Naive thymus-derived CD4-positive, alpha-beta T cell (primary cell): ENCODE results near the gene CERS4. TPM values are rescaled to one million over a fixed set of nuclear protein-coding genes. Genes with fewer than 3 reads are reported as not detected.

Experiments
- ATAC-seq: fragments of 150-1000 bp; cut with Tn5 transposase; 2 replicates; pipeline ENCODE4 v1.10.0; 2021; ENCODE audit warnings: mild to moderate bottlenecking, moderate library complexity
- CTCF ChIA-PET: fragments of 350-600 bp; sonication (Branson Sonifier 250); formaldehyde crosslinking; loops from one replicate; lab custom pipeline; 2021; ENCODE audit warnings: antibody characterized with exemption; lab: Charles Lee
- POLR2A ChIA-PET: fragments of 350-600 bp; sonication (Branson Sonifier 250); formaldehyde crosslinking; loops from one replicate; lab custom pipeline; 2021; ENCODE audit warnings: antibody characterized with exemption, inconsistent platforms; lab: Charles Lee
- DNase-seq, 9 donors: peaks; one replicate each; pipeline versions ENCODE4 v3.0.0 to v3.0.0-alpha.2; 2020 to 2022; ENCODE audit warnings: mixed read lengths in 1 of 9
- H3K27ac ChIP-seq: one replicate; pipeline ENCODE4 v1.7.0; 2013; ENCODE audit warnings: mild to moderate bottlenecking, low read depth, low read length, moderate library complexity
- H3K27me3 ChIP-seq, 2 donors: one replicate each; pipeline ENCODE4 v1.7.0; 2013; ENCODE audit warnings: low read length in 2 of 2, mild to moderate bottlenecking in 2 of 2, moderate library complexity in 2 of 2; ENCODE audit not compliant: control insufficient read depth in 2 of 2, insufficient read depth in 2 of 2
- H3K36me3 ChIP-seq, 3 experiments: 1 replicate in 2 of 3; 2 replicates in 1 of 3; pipeline ENCODE4 v1.7.0; 2013; ENCODE audit warnings: low read length in 3 of 3, mild to moderate bottlenecking in 3 of 3, moderate library complexity in 1 of 3; ENCODE audit not compliant: insufficient read depth in 3 of 3, control insufficient read depth in 2 of 3
- H3K4me1 ChIP-seq, 2 donors: one replicate each; pipeline ENCODE4 v1.7.0; 2013; ENCODE audit warnings: low read length in 2 of 2, mild to moderate bottlenecking in 2 of 2, moderate library complexity in 1 of 2; ENCODE audit not compliant: control insufficient read depth in 2 of 2, insufficient read depth in 2 of 2
- H3K4me3 ChIP-seq: 2 replicates; pipeline ENCODE4 v1.7.0; 2013; ENCODE audit warnings: mild to moderate bottlenecking, low read length
- H3K9me3 ChIP-seq, 3 experiments: 1 replicate in 2 of 3; 2 replicates in 1 of 3; pipeline ENCODE4 v1.7.0; 2013; ENCODE audit warnings: low read length in 3 of 3; ENCODE audit not compliant: control insufficient read depth in 2 of 3
- H3K27ac Mint-ChIP-seq, 9 donors: one replicate each; pipeline ENCODE4 v1.8.0; 2020 to 2022; ENCODE audit warnings: mixed read lengths in 9 of 9, mild to moderate bottlenecking in 8 of 9, moderate library complexity in 5 of 9, inconsistent platforms in 2 of 9
- H3K27me3 Mint-ChIP-seq, 5 donors: one replicate each; pipeline ENCODE4 v1.8.0; 2021 to 2022; ENCODE audit warnings: mixed read lengths in 5 of 5, mild to moderate bottlenecking in 1 of 5
- H3K36me3 Mint-ChIP-seq, 5 donors: one replicate each; pipeline ENCODE4 v1.8.0; 2020 to 2022; ENCODE audit warnings: mixed read lengths in 5 of 5, mild to moderate bottlenecking in 3 of 5, inconsistent platforms in 1 of 5
- H3K4me1 Mint-ChIP-seq, 7 donors: one replicate each; pipeline ENCODE4 v1.8.0; 2020 to 2022; ENCODE audit warnings: mixed read lengths in 7 of 7, mild to moderate bottlenecking in 3 of 7, inconsistent platforms in 1 of 7
- H3K4me3 Mint-ChIP-seq, 10 donors: one replicate each; pipeline ENCODE4 v1.8.0; 2020 to 2022; ENCODE audit warnings: mild to moderate bottlenecking in 10 of 10, mixed read lengths in 10 of 10, moderate library complexity in 6 of 10, inconsistent platforms in 2 of 10
- H3K9me3 Mint-ChIP-seq, 11 donors: one replicate each; pipeline ENCODE4 v1.8.0; 2020 to 2022; ENCODE audit warnings: mixed read lengths in 11 of 11, mild to moderate bottlenecking in 4 of 11, inconsistent platforms in 1 of 11, moderate library complexity in 1 of 11
- intact Hi-C, 2 donors: fragments of 100-400 bp; cut with micrococcal nuclease; formaldehyde crosslinking; loops; one replicate each; pipeline ENCODE4 v1.15.1; 2023
- polyA plus RNA-seq, 2 donors: library from polyadenylated mRNA; unstranded; fragments of 300-500 nt; fragmentation: Illumina TruSeq; gene quantifications; one replicate each; pipeline ENCODE4 v1.2.3, GENCODE V29; 2021
- total RNA-seq, 6 experiments: library from RNA in 5 of 6; stranded (reverse) in 5 of 6; gene quantifications; 1 replicate in 5 of 6; 2 replicates in 1 of 6; pipeline ENCODE4 v1.2.3 and lab custom pipeline; 2021 to 2026

Gene CERS4
- total and polyA plus RNA-seq, 7 experiments from 2014 or later = 11.2 to 32.4 (median 21.9) TPM

GRCh38 chr19:8302357-8302691 lies 93.2 kb downstream of the CERS4 start:
- POLR2A ChIA-PET = no interaction called here
- intact Hi-C loops = loop anchor here (10.0 kb wide), 3 partner anchors 48 to 1108 kb away; partner anchors contain the start of gene PNPLA6 (in 1 of the 2)

GRCh38 chr19:8302734-8303133 lies 93.6 kb downstream of the CERS4 start:
- Histone ChIP-seq H3K27ac (no peak overlapping the region), H3K9me3 (no peaks in the 10 kb centered on the region), H3K4me1 (peaks cover 12 to 16% of the 10 kb centered on the region in 2 donors), H3K36me3 (peaks cover 0 to 25% (median 0%) of the 10 kb centered on the region in 3 experiments), H3K27me3 (no peaks in the 10 kb centered on the region), H3K4me3 (no peak overlapping the region)
- no peaks in the 10 kb centered on the region for H3K27me3 Mint-ChIP-seq
- H3K27ac Mint-ChIP-seq = no peak overlapping the region
- H3K9me3 Mint-ChIP-seq = no peaks in the 10 kb centered on the region
- DNase-seq (no peak), ATAC-seq (no peak)
- H3K4me1 Mint-ChIP-seq = peaks cover 10 to 22% (median 19%) of the 10 kb centered on the region in 7 donors
- ChIA-PET CTCF (interaction anchor here (0.7 kb wide), 1 partner anchor 53 kb away, joined by 4 read pairs; no protein-coding TSS in a partner anchor), POLR2A (interaction anchor here (0.6 to 1.6 kb wide), 2 partner anchors 28 to 33 kb away, joined by 4 read pairs; no protein-coding TSS in a partner anchor)
- intact Hi-C loops = loop anchor here (10.0 kb wide), 3 partner anchors 48 to 1108 kb away; partner anchors contain the start of gene PNPLA6 (in 1 of the 2)
- peaks cover 0 to 4% (median 0%) of the 10 kb centered on the region in 5 donors for H3K36me3 Mint-ChIP-seq
- H3K4me3 Mint-ChIP-seq = no peak overlapping the region

More at GRCh38 chr19:8302357-8302691, 93.2 kb downstream of the CERS4 start:
- Histone ChIP-seq H3K36me3 (peaks cover 0 to 25% (median 0%) of the 10 kb centered on the region in 3 experiments), H3K27me3 (no peaks in the 10 kb centered on the region), H3K4me1 (peaks cover 8 to 12% of the 10 kb centered on the region in 2 donors), H3K4me3 (no peak overlapping the region), H3K27ac (no peak overlapping the region), H3K9me3 (no peaks in the 10 kb centered on the region)
- CTCF ChIA-PET = no interaction called here
- no peaks in the 10 kb centered on the region for H3K9me3 Mint-ChIP-seq
- ATAC-seq (no peak), DNase-seq (peak in 1 of 9 donors; percentile 14)
- H3K36me3 Mint-ChIP-seq = peaks cover 0 to 4% (median 0%) of the 10 kb centered on the region in 5 donors
- no peaks in the 10 kb centered on the region for H3K27me3 Mint-ChIP-seq
- H3K4me3 Mint-ChIP-seq = no peak overlapping the region
- no peak overlapping the region for H3K27ac Mint-ChIP-seq
- H3K4me1 Mint-ChIP-seq = peaks cover 6 to 18% (median 15%) of the 10 kb centered on the region in 7 donors

- no peaks in the 10 kb centered on the region for H3K27me3 ChIP-seq
- CTCF ChIA-PET = no interaction called here
- Mint-ChIP-seq H3K27me3 (no peaks in the 10 kb centered on the region), H3K9me3 (no peaks in the 10 kb centered on the region), H3K4me3 (no peak overlapping the region), H3K36me3 (peaks cover 0 to 7% (median 0%) of the 10 kb centered on the region in 5 donors), H3K27ac (peak overlapping the region in 3 of 9 donors; percentile 34 to 55 (median 51)), H3K4me1 (peaks cover 18 to 37% (median 35%) of the 10 kb centered on the region in 7 donors)
- ATAC-seq (no peak), DNase-seq (peak in 2 of 9 donors; percentile 23 to 34)
- H3K4me3 ChIP-seq = no peak overlapping the region
- H3K27ac ChIP-seq = no peak overlapping the region
- intact Hi-C loops = loop anchor here (5.0 to 10.0 kb wide), 4 partner anchors 50 to 1110 kb away; partner anchors contain the start of gene PNPLA6 (in 1 of the 2)
- H3K9me3 ChIP-seq = no peaks in the 10 kb centered on the region
- POLR2A ChIA-PET = interaction anchor here (1.1 to 1.8 kb wide), 2 partner anchors 16 to 19 kb away, joined by 3 to 7 read pairs; partner anchors contain the start of genes NDUFA7 and RPS28
- peaks cover 20 to 22% of the 10 kb centered on the region in 2 donors for H3K4me1 ChIP-seq
- peaks cover 0 to 33% (median 0%) of the 10 kb centered on the region in 3 experiments for H3K36me3 ChIP-seq
Observed at GRCh38 chr19:8304841-8305621, 95.9 kb downstream of the CERS4 start.

- CTCF ChIA-PET = interaction anchor here (0.6 kb wide), 1 partner anchor 271 kb away, joined by 3 read pairs; the partner anchor contains the start of gene MYO1F
- H3K4me1 Mint-ChIP-seq = peaks cover 18 to 38% (median 35%) of the 10 kb centered on the region in 7 donors
- peak overlapping the region in 8 of 9 donors; percentile 64 to 95 (median 86) for H3K27ac Mint-ChIP-seq
- Histone ChIP-seq H3K27ac (no peak overlapping the region), H3K36me3 (peaks cover 0 to 39% (median 0%) of the 10 kb centered on the region in 3 experiments), H3K9me3 (no peaks in the 10 kb centered on the region), H3K27me3 (no peaks in the 10 kb centered on the region), H3K4me3 (no peak overlapping the region), H3K4me1 (peaks cover 20 to 22% of the 10 kb centered on the region in 2 donors)
- POLR2A ChIA-PET = interaction anchor here (1.1 to 1.8 kb wide), 2 partner anchors 15 to 18 kb away, joined by 3 to 7 read pairs; partner anchors contain the start of genes NDUFA7 and RPS28
- H3K36me3 Mint-ChIP-seq = peaks cover 0 to 8% (median 0%) of the 10 kb centered on the region in 5 donors
- ATAC-seq = no peak
- H3K4me3 Mint-ChIP-seq = peak overlapping the region in 2 of 10 donors; percentile 53 to 95
- intact Hi-C loops = loop anchor here (5.0 to 10.0 kb wide), 4 partner anchors 51 to 1111 kb away; partner anchors contain the start of gene PNPLA6 (in 1 of the 2)
- H3K9me3 Mint-ChIP-seq = no peaks in the 10 kb centered on the region
- H3K27me3 Mint-ChIP-seq = no peaks in the 10 kb centered on the region
- DNase-seq = no peak
Observed at GRCh38 chr19:8305798-8306197, 96.6 kb downstream of the CERS4 start.

GRCh38 chr19:8306235-8307054 lies 97.3 kb downstream of the CERS4 start:
- Histone ChIP-seq H3K27ac (peak overlapping the region; percentile 89), H3K27me3 (no peaks in the 10 kb centered on the region), H3K9me3 (no peaks in the 10 kb centered on the region), H3K36me3 (peaks cover 0 to 45% (median 0%) of the 10 kb centered on the region in 3 experiments), H3K4me3 (no peak overlapping the region), H3K4me1 (peaks cover 20 to 22% of the 10 kb centered on the region in 2 donors)
- CTCF ChIA-PET = no interaction called here
- ATAC-seq = no peak
- DNase-seq = peak in 1 of 9 donors; percentile 21
- Mint-ChIP-seq H3K27ac (peak overlapping the region; percentile 79 to 98 (median 91)), H3K27me3 (no peaks in the 10 kb centered on the region), H3K4me1 (peaks cover 18 to 38% (median 35%) of the 10 kb centered on the region in 7 donors), H3K36me3 (peaks cover 0 to 14% (median 0%) of the 10 kb centered on the region in 5 donors), H3K9me3 (no peaks in the 10 kb centered on the region), H3K4me3 (peak overlapping the region; percentile 90 to 97 (median 92))
- POLR2A ChIA-PET = interaction anchor here (0.9 to 1.8 kb wide), 2 partner anchors 14 to 15 kb away, joined by 3 to 7 read pairs; partner anchors contain the start of genes NDUFA7 and RPS28
- intact Hi-C loops = loop anchor here (5.0 to 10.0 kb wide), 4 partner anchors 52 to 1112 kb away; partner anchors contain the start of gene PNPLA6 (in 1 of the 2)
